Karpas-422 (cell line): ENCODE results near the gene SLAMF6. TPM values are rescaled to one million over a fixed set of nuclear protein-coding genes. Genes with fewer than 3 reads are reported as not detected.
"Not testable (repeated sequence)": the region's sequence is repeated elsewhere in the genome, so short reads cannot be mapped to it uniquely, and the experiment has no call there.

Source experiments
- DNase-seq: peaks from one replicate; pipeline ENCODE4 v3.0.0-alpha.2; 2015
- H2AFZ ChIP-seq: fragments of 200-600 bp; sonication (generic); 2 replicates; pipeline ENCODE4 v1.6.1; 2014; ENCODE audit warnings: antibody characterized with exemption, low read length, mixed read lengths
- H3K27ac ChIP-seq: fragments of 200-600 bp; sonication (generic); 2 replicates; pipeline ENCODE4 v1.5.1; 2014; ENCODE audit warnings: mild to moderate bottlenecking, low read length, moderate library complexity
- H3K27me3 ChIP-seq: fragments of 200-600 bp; sonication (generic); 2 replicates; pipeline ENCODE4 v1.6.1; 2014; ENCODE audit warnings: low read length, mixed read lengths
- H3K36me3 ChIP-seq: fragments of 200-600 bp; sonication (generic); 2 replicates; pipeline ENCODE4 v1.6.1; 2014; ENCODE audit warnings: low read length, mixed read lengths; ENCODE audit not compliant: insufficient read depth
- H3K4me1 ChIP-seq: fragments of 200-600 bp; sonication (generic); 2 replicates; pipeline ENCODE4 v1.6.1; 2014; ENCODE audit warnings: mild to moderate bottlenecking, low read length, mixed read lengths
- H3K4me2 ChIP-seq: fragments of 200-600 bp; sonication (generic); 2 replicates; pipeline ENCODE4 v1.6.1; 2014; ENCODE audit warnings: low read length, low read depth, mild to moderate bottlenecking; ENCODE audit not compliant: poor library complexity, severe bottlenecking
- H3K4me3 ChIP-seq: fragments of 200-600 bp; sonication (generic); 2 replicates; pipeline ENCODE4 v1.5.1; 2014; ENCODE audit warnings: mild to moderate bottlenecking, antibody characterized with exemption, low read length, mixed read lengths
- H3K79me2 ChIP-seq: fragments of 200-600 bp; sonication (generic); 2 replicates; pipeline ENCODE4 v1.6.1; 2014; ENCODE audit warnings: mild to moderate bottlenecking, low read length, mixed read lengths
- H3K9ac ChIP-seq: fragments of 200-600 bp; sonication (generic); 2 replicates; pipeline ENCODE4 v1.6.0; 2014; ENCODE audit warnings: low read length
- H3K9me2 ChIP-seq: fragments of 200-600 bp; sonication (generic), shearing (Covaris generic); replicated peaks from 2 replicates; pipeline ENCODE4 v1.6.0; 2014; ENCODE audit warnings: mild to moderate bottlenecking, low read length, moderate library complexity; ENCODE audit not compliant: insufficient read depth
- H3K9me3 ChIP-seq: fragments of 300-700, 200-600 bp; sonication (generic); 2 replicates; pipeline ENCODE4 v1.6.1; 2014; ENCODE audit warnings: low read length, mixed read lengths
- H4K20me1 ChIP-seq: fragments of 200-600 bp; sonication (generic); 2 replicates; pipeline ENCODE4 v1.6.1; 2014; ENCODE audit warnings: mild to moderate bottlenecking, antibody characterized with exemption, low read length, low read depth; ENCODE audit not compliant: insufficient read depth
- total RNA-seq: library from RNA; depleted of rRNA; stranded (reverse); fragments of >200 nt; shearing (Covaris generic); gene quantifications from 2 replicates; pipeline ENCODE4 v1.2.3, GENCODE V29; 2014; ENCODE audit warnings: low replicate concordance

The SLAMF6 gene
- total RNA-seq, 1 experiment from 2014 or later = 66.0 TPM

DNA sequence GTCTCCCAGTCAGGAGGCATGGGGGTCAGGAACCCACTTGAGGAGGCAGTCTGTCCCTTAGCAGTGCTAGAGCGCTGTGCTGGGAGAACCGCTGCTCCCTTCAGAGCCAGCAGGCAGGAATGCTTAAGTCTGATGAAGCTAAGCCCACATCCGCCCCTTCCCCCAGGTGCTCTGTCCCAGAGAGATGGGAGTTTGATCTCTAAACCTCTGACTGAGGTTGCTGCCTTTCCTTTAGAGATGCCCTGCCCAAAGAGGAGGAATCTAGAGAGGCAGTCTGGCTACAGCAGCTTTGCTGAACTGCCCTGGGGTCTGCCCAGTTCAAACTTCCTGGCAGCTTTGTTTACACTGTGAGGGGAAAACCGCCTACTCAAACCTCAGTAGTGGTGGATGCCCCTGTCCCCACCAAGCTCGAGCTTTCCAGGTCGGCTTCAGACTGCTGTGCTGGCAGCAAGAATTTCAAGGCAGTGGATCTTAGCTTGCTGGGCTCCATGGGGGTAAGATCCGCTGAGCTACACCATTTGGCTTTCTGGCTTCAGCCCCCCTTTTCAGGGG, 6.4 kb upstream of the SLAMF6 start:
- not testable (repeated sequence) for H3K9ac ChIP-seq, H3K4me3 ChIP-seq, H3K27me3 ChIP-seq, H3K9me2 ChIP-seq, H4K20me1 ChIP-seq, H3K4me2 ChIP-seq, H3K4me1 ChIP-seq, H3K9me3 ChIP-seq, DNase-seq, H2AFZ ChIP-seq, H3K79me2 ChIP-seq, H3K36me3 ChIP-seq, H3K27ac ChIP-seq

DNA sequence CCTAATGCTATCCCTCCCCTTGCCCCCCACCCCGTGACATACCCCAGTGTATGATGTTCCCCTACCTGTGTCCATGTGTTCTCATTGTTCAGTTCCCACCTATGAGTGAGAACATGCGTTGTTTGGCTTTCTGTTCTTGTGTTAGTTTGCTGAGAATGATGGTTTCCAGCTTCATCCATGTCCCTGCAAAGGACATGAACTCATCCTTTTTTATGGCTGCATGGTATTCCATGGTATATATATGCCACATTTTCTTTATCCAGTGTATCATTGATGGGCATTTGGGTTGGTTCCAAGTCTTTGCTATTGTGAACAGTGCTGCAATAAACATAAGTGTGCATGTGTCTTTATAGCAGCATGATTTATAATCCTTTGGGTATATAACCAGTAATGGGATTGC, 734 bp upstream of the SLAMF6 start:
- not testable (repeated sequence) for H3K36me3 ChIP-seq, H3K4me3 ChIP-seq, DNase-seq, H3K9me3 ChIP-seq, H3K27me3 ChIP-seq, H4K20me1 ChIP-seq, H3K79me2 ChIP-seq, H3K9ac ChIP-seq, H3K9me2 ChIP-seq, H2AFZ ChIP-seq
- peaks cover 45% of the 10 kb centered on the region for H3K4me1 ChIP-seq
- H3K27ac ChIP-seq = peak overlapping the region; percentile 98
- peak overlapping the region; percentile 80 for H3K4me2 ChIP-seq

DNA sequence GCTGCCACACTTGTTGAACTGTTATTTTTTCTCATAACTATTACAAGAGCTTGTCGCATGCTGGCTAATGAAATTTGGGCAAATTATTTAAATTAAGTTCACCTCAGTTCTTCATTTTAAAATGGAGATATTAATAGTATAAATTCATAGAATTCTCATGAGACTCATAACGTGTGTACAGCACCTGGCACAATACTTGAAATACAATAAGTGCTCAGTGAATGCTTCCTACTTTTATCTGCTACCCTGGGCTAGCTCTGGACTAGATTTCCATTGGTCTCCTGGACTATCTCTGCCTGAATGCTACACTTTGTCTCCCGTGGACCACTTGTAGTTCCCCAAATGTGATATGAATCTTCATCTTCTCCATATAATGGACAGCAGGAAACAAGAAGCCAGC, 919 bp downstream of the SLAMF6 start:
- DNase-seq = peak; percentile 88
- Histone ChIP-seq H2AFZ (no peak overlapping the region), H3K9me2 (no peaks in the 10 kb centered on the region), H3K9me3 (no peaks in the 10 kb centered on the region), H3K36me3 (0 out of 2 replicates have a peak, but pooled peaks cover 6% of the 10 kb centered on the region), H3K79me2 (peaks cover 13% of the 10 kb centered on the region), H3K9ac (peak overlapping the region; percentile 84), H4K20me1 (no peaks in the 10 kb centered on the region), H3K4me3 (peak overlapping the region; percentile 75), H3K4me2 (peak overlapping the region; percentile 80), H3K27ac (peak overlapping the region; percentile 98), H3K4me1 (peaks cover 45% of the 10 kb centered on the region), H3K27me3 (no peaks in the 10 kb centered on the region)

DNA sequence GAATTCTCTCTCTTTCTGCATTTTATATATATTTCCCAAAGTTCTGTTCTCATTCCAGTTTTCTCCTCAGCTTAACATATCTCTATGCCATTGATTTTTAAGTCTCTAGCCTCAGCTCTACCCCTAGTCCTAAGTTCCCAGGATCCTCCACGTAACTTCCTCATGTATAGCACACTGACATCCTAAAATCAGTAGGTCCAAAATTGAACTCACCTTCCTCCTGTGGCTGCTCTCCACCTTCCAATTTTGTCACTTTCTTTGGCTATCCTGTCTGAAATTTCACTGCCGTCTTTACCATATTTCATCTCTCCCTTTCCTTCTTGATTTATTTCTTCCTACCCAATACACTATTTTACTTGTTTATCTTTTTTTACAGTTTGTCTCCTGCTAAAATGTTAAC, 1.5 kb downstream of the SLAMF6 start:
- peaks cover 45% of the 10 kb centered on the region for H3K4me1 ChIP-seq
- H3K4me2 ChIP-seq = peak overlapping the region; percentile 80
- H4K20me1 ChIP-seq = no peaks in the 10 kb centered on the region
- H3K27ac ChIP-seq = peak overlapping the region; percentile 98
- peak overlapping the region; percentile 75 for H3K4me3 ChIP-seq
- no peaks in the 10 kb centered on the region for H3K9me3 ChIP-seq
- H3K9me2 ChIP-seq = no peaks in the 10 kb centered on the region
- H3K79me2 ChIP-seq = peaks cover 14% of the 10 kb centered on the region
- H3K27me3 ChIP-seq = no peaks in the 10 kb centered on the region
- DNase-seq = peak; percentile 72
- no peak overlapping the region for H2AFZ ChIP-seq
- H3K9ac ChIP-seq = peak overlapping the region; percentile 64
- 0 out of 2 replicates have a peak, but pooled peaks cover 6% of the 10 kb centered on the region for H3K36me3 ChIP-seq

DNA sequence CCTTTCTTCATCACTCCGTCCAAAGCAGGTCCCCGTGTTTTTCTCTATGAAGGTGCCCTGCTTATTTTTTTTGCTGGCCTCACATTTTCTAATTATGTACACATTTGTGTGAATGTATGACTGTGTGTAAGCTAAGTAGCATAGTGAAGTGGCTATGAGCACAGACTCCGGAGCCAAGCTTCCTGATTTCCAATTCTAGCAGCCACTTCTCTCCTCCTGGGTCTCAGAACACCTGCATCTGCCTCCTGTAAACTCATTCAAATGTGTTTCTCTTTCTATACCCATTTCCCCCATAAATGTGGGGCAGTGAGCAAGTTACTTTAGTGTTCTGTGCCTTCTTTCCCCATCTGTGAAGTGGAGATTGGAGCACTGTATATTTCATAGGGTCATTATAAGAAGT, 2.1 kb downstream of the SLAMF6 start:
- Histone ChIP-seq H3K4me2 (peak overlapping the region; percentile 80), H3K4me3 (peak overlapping the region; percentile 75), H2AFZ (no peak overlapping the region), H3K9me2 (no peaks in the 10 kb centered on the region), H3K4me1 (peaks cover 48% of the 10 kb centered on the region), H3K79me2 (peaks cover 20% of the 10 kb centered on the region), H4K20me1 (no peaks in the 10 kb centered on the region), H3K27me3 (no peaks in the 10 kb centered on the region), H3K27ac (peak overlapping the region; percentile 98), H3K36me3 (0 out of 2 replicates have a peak, but pooled peaks cover 6% of the 10 kb centered on the region), H3K9me3 (no peaks in the 10 kb centered on the region), H3K9ac (peak overlapping the region; percentile 64)
- DNase-seq = peak; percentile 84

DNA sequence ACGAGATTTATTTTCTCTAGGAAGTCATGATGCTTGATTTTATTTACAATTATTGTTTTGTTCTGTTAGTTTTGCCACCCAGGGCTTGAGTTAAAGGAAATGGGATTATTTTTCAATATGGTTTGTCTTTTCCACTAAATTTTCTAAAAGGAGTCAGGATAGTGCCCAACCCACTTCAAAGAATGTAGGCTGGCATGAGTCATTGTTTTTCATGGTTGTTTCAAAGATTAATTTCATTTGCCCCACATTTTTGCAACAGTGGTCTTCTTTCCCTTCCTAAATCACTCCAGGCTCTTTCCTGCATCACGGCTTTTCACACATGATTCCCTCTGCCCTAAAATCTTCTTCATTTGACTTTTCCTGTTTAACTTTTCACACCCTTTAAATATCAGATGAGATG, 2.5 kb downstream of the SLAMF6 start:
- no peaks in the 10 kb centered on the region for H3K9me3 ChIP-seq
- H3K4me3 ChIP-seq = peak overlapping the region; percentile 75
- no peaks in the 10 kb centered on the region for H3K27me3 ChIP-seq
- peak overlapping the region; percentile 98 for H3K27ac ChIP-seq
- no peaks in the 10 kb centered on the region for H4K20me1 ChIP-seq
- DNase-seq = no peak
- H2AFZ ChIP-seq = no peak overlapping the region
- H3K79me2 ChIP-seq = peaks cover 23% of the 10 kb centered on the region
- H3K4me2 ChIP-seq = peak overlapping the region; percentile 80
- 0 out of 2 replicates have a peak, but pooled peaks cover 6% of the 10 kb centered on the region for H3K36me3 ChIP-seq
- H3K9ac ChIP-seq = peak overlapping the region; percentile 64
- H3K4me1 ChIP-seq = peaks cover 52% of the 10 kb centered on the region
- no peaks in the 10 kb centered on the region for H3K9me2 ChIP-seq

DNA sequence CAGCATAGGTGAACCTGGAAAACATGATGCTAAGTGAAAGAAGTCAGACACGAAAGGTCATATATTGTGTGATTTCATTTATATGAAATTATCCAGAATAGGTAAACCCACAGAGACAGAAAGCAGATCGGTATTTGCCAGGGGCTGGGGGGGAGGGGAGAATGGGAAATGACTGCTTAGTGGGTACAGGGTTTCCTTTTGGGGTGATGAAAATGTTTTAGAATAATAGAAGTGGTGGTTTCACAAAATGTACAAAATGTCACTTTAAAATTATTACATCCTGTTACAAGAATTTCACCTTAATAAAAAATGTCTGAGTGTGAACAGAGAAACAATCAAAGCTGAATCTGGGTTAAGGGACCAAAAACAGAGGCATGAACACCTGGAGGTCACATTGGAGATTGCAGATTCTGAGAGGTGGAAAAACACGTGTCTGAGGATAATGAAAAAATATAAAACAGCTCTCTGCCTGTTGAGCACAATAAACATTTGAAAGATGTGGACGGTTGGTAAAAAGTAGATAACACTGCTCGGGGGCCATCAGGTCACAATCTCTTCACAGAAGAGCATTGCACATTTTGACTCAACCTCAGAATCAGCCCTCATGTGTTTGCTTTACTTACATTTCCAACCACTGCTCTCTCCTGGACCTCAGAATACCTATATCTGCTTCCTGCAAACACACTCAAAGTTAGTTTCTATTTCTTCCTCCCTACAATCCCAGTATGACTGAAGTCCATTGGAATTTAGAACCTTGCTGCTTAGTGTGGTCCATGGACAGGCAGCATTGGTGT, 3.2 kb downstream of the SLAMF6 start:
- Histone ChIP-seq H3K27me3 (no peaks in the 10 kb centered on the region), H3K79me2 (peaks cover 31% of the 10 kb centered on the region), H4K20me1 (no peaks in the 10 kb centered on the region), H3K9me3 (no peaks in the 10 kb centered on the region), H3K4me3 (peak overlapping the region; percentile 75), H3K4me1 (peaks cover 53% of the 10 kb centered on the region), H3K27ac (peak overlapping the region; percentile 98), H2AFZ (no peak overlapping the region), H3K9me2 (no peaks in the 10 kb centered on the region), H3K36me3 (peaks cover 6% of the 10 kb centered on the region; the same call in 1 of the 2 replicates), H3K4me2 (peak overlapping the region; percentile 80), H3K9ac (peak overlapping the region; percentile 64)
- DNase-seq = peak; percentile 80

DNA sequence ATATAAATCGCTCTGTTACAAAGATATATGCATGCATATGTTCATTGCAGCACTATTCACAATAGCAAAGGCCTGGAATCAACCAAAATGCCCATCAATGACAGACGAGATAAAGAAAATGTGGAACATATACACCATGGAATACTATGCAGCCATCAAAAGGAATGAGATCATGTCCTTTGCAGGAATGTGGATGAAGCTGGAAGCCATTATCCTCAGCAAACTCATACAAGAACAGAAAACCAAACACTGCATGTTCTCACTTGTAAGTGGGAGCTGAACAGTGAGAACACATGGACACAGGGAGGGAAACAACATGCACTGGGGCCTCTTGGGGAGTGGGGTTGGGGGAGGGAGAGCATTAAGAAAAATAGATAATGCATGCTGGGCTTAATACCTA, 5.5 kb downstream of the SLAMF6 start:
- H3K4me1 ChIP-seq = peaks cover 44% of the 10 kb centered on the region
- not testable (repeated sequence) for H3K4me2 ChIP-seq, H2AFZ ChIP-seq, H3K4me3 ChIP-seq, H4K20me1 ChIP-seq, H3K9me3 ChIP-seq, H3K27me3 ChIP-seq, H3K27ac ChIP-seq, DNase-seq, H3K9me2 ChIP-seq, H3K9ac ChIP-seq
- H3K79me2 ChIP-seq = peaks cover 51% of the 10 kb centered on the region
- peaks cover 11% of the 10 kb centered on the region; the same call in 1 of the 2 replicates for H3K36me3 ChIP-seq
